ENCODE results near the gene ADGRA3.

Gene ADGRA3

DNA sequence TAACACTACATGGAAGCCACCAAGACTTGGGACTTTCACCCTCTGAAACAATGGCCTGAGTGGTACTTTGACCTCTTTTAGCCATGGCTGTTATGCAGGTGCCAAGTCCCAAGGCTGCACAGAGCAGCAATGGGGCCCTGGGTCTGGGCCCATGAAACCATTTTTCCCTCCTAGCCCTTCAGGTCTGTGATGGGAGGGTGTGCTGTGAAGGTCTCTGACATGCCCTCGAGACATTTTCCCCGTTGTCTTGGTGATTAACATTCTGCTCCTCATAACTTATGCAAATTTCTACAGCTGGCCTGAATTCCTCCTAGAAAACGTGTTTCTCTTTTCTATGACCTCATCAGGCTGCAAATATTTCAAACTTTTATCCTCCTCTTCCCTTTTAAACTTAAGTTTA lies 30.4 kb upstream of the ADGRA3 start:
- no peak for TF ChIP-seq CTCF (IDR thresholded peaks at IDR 0.05; ENCODE audit: low read depth, low read length)
- no peak for DNase-seq (ENCODE audit: low read depth, low spot score)
- no peak overlapping the region for H3K4me3 ChIP-seq (ENCODE audit: low read depth, low read length)
- in situ Hi-C loops (cut with HindIII; ENCODE audit: low sequenced_read_pairs) = no loop called here

- no peak for DNase-seq (ENCODE audit: low read depth, low spot score)
- no peak for TF ChIP-seq CTCF (IDR thresholded peaks at IDR 0.05; ENCODE audit: low read depth, low read length)
- no peak overlapping the region for H3K4me3 ChIP-seq (ENCODE audit: low read depth, low read length)
- in situ Hi-C loops (cut with HindIII; ENCODE audit: low sequenced_read_pairs) = no loop called here
Observed at GRCh38 chr4:22539251-22539650, 23.4 kb upstream of the ADGRA3 start.

GRCh38 chr4:22537864-22538263 lies 22.0 kb upstream of the ADGRA3 start:
- TF ChIP-seq CTCF (IDR thresholded peaks at IDR 0.05; ENCODE audit: low read depth, low read length) = no peak
- DNase-seq (ENCODE audit: low read depth, low spot score) = no peak
- in situ Hi-C loops (cut with HindIII; ENCODE audit: low sequenced_read_pairs) = no loop called here
- no peak overlapping the region for H3K4me3 ChIP-seq (ENCODE audit: low read depth, low read length)

GRCh38 chr4:22534374-22534773 lies 18.5 kb upstream of the ADGRA3 start:
- no peak overlapping the region for H3K4me3 ChIP-seq (ENCODE audit: low read depth, low read length)
- in situ Hi-C loops (cut with HindIII; ENCODE audit: low sequenced_read_pairs) = no loop called here

GRCh38 chr4:22532896-22533295 lies 17.0 kb upstream of the ADGRA3 start:
- no peak for TF ChIP-seq CTCF (IDR thresholded peaks at IDR 0.05; ENCODE audit: low read depth, low read length)
- H3K4me3 ChIP-seq (ENCODE audit: low read depth, low read length) = no peak overlapping the region
- no peak for DNase-seq (ENCODE audit: low read depth, low spot score)
- in situ Hi-C loops (cut with HindIII; ENCODE audit: low sequenced_read_pairs) = no loop called here

More at GRCh38 chr4:22534374-22534773, 18.5 kb upstream of the ADGRA3 start:
- no peak for TF ChIP-seq CTCF (IDR thresholded peaks at IDR 0.05; ENCODE audit: low read depth, low read length)
- no peak for DNase-seq (ENCODE audit: low read depth, low spot score)

DNA sequence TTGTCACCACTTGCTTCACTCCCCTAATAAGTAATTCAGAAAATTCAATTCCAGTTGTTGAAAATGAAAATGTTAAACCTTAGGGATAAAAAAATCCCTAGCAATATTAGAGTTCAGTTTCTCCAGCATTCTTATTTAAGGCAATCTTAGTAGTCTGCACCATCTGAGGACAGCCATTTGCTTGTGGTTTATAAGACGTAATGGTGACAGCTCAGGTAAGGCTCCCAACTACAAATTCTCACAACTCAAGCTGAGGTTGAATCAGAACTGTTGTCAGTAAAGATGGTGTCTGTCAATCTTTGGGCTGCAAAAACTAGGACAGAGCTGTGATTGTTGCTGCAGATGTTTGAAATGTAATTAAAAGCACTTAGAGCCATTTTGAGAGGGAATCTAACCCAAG lies 16.3 kb upstream of the ADGRA3 start:
- in situ Hi-C loops (cut with HindIII; ENCODE audit: low sequenced_read_pairs) = no loop called here
- DNase-seq (ENCODE audit: low read depth, low spot score) = no peak
- no peak overlapping the region for H3K4me3 ChIP-seq (ENCODE audit: low read depth, low read length)
- no peak for TF ChIP-seq CTCF (IDR thresholded peaks at IDR 0.05; ENCODE audit: low read depth, low read length)
